NT2/D1 (cell line): ENCODE measurements around the gene TAF10.

Source experiments
- SUZ12 ChIP-seq: IDR thresholded peaks from 2 replicates; pipeline ENCODE4 v1.6.1; 2011; ENCODE audit not compliant: insufficient read length, insufficient read depth; ENCODE audit errors: extremely low read depth
- YY1 ChIP-seq: IDR thresholded peaks from 2 replicates; pipeline ENCODE4 v1.6.1; 2011; ENCODE audit not compliant: insufficient read length, insufficient read depth
- ZNF274 ChIP-seq: IDR thresholded peaks from 2 replicates; pipeline ENCODE4 v1.6.1; 2011; ENCODE audit warnings: mild to moderate bottlenecking, low read depth, low read length

DNA sequence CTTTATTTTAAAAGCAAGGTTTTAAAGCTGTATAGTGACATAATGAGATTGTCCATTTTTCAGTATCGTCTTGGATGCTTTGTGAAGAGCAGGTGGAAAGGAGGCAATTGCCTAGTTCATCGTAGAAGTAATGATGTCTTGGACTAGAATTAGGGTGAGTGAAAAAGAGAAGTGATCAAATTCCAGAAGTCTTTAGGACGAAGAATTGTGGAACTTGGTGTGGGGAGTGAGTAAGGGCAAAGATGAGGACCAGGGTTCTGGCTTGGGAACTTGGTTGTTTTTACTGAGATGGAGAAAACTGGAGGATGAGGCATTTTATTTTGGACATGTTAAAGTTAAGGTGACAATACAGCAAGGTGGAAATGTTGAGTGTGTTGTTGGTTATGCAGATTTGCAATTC, 7.2 kb downstream of the TAF10 start:
- no peak for TF ChIP-seq ZNF274
- no peak for TF ChIP-seq YY1
- no peak for TF ChIP-seq SUZ12
